Loucy (cell line): ENCODE data around the gene MRPS17.

ENCODE experiments used
- H2AFZ ChIP-seq: fragments of 200-600 bp; sonication (generic); 2 replicates; pipeline ENCODE4 v1.6.0; 2016; ENCODE audit warnings: antibody characterized with exemption, mild to moderate bottlenecking, low read length, moderate library complexity
- H3F3A ChIP-seq: fragments of 200-600 bp; 2 replicates; pipeline ENCODE4 v1.6.0; 2016; ENCODE audit warnings: antibody characterized with exemption, low read depth, mild to moderate bottlenecking
- H3K27me3 ChIP-seq: fragments of 200-600 bp; sonication (generic); 2 replicates; pipeline ENCODE4 v1.6.1; 2014; ENCODE audit warnings: low read length, mild to moderate bottlenecking; ENCODE audit not compliant: insufficient read depth, poor library complexity, severe bottlenecking
- H3K36me3 ChIP-seq: fragments of 200-600 bp; sonication (generic); 2 replicates; pipeline ENCODE4 v1.6.1; 2016; ENCODE audit warnings: low read length; ENCODE audit not compliant: insufficient read depth
- H3K4me1 ChIP-seq: fragments of 200-600 bp; sonication (generic); 2 replicates; pipeline ENCODE4 v1.5.1; 2014; ENCODE audit warnings: low read length, mild to moderate bottlenecking; ENCODE audit not compliant: insufficient read depth, poor library complexity, severe bottlenecking
- H3K4me2 ChIP-seq: fragments of 200-600 bp; sonication (generic); 2 replicates; pipeline ENCODE4 v1.6.0; 2014; ENCODE audit warnings: antibody characterized with exemption, low read length, low read depth, mild to moderate bottlenecking; ENCODE audit not compliant: poor library complexity, severe bottlenecking
- H3K4me3 ChIP-seq: fragments of 200-600 bp; sonication (generic); 2 replicates; pipeline ENCODE4 v1.5.1; 2014; ENCODE audit warnings: low read length, mild to moderate bottlenecking, mixed read lengths; ENCODE audit not compliant: poor library complexity, severe bottlenecking
- H3K79me2 ChIP-seq: fragments of 200-600 bp; sonication (generic); 2 replicates; pipeline ENCODE4 v1.6.1; 2014; ENCODE audit warnings: low read length; ENCODE audit not compliant: insufficient read depth
- H3K9ac ChIP-seq: fragments of 200-600 bp; sonication (generic); 2 replicates; pipeline ENCODE4 v1.6.0; 2014; ENCODE audit warnings: mild to moderate bottlenecking, low read depth, low read length, moderate library complexity; ENCODE audit not compliant: poor library complexity, severe bottlenecking
- H3K9me2 ChIP-seq: fragments of 200-600 bp; sonication (generic); replicated peaks from 2 replicates; pipeline ENCODE4 v1.6.1; 2016; ENCODE audit warnings: low read depth, low read length, mixed read lengths
- H3K9me3 ChIP-seq: fragments of 200-600 bp; sonication (generic); 2 replicates; pipeline ENCODE4 v1.6.1; 2014; ENCODE audit warnings: mild to moderate bottlenecking, antibody characterized with exemption, low read length, low read depth; ENCODE audit not compliant: insufficient read depth
- H4K20me1 ChIP-seq: fragments of 200-600 bp; sonication (generic); 2 replicates; pipeline ENCODE4 v1.6.0; 2014; ENCODE audit warnings: antibody characterized with exemption, low read length, mild to moderate bottlenecking; ENCODE audit not compliant: insufficient read depth, poor library complexity, severe bottlenecking
- EZH2phosphoT487 ChIP-seq: fragments of 200-600 bp; IDR thresholded peaks from 2 replicates; pipeline ENCODE4 v1.6.1; 2018; ENCODE audit warnings: antibody characterized with exemption, mild to moderate bottlenecking, moderate library complexity, borderline replicate concordance
- TF ChIP-seq, protein P1 (sequence below): fragments of 200-600 bp; sonication (generic); conservative IDR thresholded peaks from 2 replicates; pipeline ENCODE4 v1.5.1; 2014; ENCODE audit warnings: mild to moderate bottlenecking, antibody characterized with exemption, low read length

MRPS17 gene

DNA sequence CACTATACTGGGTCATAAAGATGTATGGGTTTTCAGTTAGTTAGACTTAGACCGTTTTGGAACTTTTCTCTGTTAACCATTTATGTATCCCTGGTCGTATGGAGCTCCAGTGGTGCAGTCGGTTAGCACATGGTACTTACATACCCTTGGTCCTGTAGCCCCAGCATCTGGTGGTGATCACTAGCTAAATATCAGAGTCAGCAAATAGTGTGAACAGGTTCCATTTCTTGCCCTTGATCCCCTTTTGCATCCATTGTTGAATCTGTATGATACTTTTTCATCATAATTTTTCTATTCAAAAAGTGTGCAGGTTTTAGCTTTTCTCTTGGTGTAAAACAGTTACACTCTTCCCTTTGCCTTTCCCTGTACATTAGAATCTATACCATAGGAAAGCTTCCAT lies 28.6 kb downstream of the MRPS17 start:
- Histone ChIP-seq H3F3A (no peaks in the 10 kb centered on the region), H3K4me1 (no peaks in the 10 kb centered on the region), H3K36me3 (peaks cover 71% of the 10 kb centered on the region), H4K20me1 (no peaks in the 10 kb centered on the region), H3K4me2 (no peak overlapping the region), H3K4me3 (no peak overlapping the region), H3K9me3 (no peaks in the 10 kb centered on the region), H3K9me2 (no peaks in the 10 kb centered on the region), H3K9ac (no peak overlapping the region), H2AFZ (no peak overlapping the region), H3K79me2 (peaks cover 6% of the 10 kb centered on the region; the same call in 1 of the 2 replicates), H3K27me3 (no peaks in the 10 kb centered on the region)
- no peak for TF ChIP-seq EZH2phosphoT487
- TF ChIP-seq, protein P1, sequence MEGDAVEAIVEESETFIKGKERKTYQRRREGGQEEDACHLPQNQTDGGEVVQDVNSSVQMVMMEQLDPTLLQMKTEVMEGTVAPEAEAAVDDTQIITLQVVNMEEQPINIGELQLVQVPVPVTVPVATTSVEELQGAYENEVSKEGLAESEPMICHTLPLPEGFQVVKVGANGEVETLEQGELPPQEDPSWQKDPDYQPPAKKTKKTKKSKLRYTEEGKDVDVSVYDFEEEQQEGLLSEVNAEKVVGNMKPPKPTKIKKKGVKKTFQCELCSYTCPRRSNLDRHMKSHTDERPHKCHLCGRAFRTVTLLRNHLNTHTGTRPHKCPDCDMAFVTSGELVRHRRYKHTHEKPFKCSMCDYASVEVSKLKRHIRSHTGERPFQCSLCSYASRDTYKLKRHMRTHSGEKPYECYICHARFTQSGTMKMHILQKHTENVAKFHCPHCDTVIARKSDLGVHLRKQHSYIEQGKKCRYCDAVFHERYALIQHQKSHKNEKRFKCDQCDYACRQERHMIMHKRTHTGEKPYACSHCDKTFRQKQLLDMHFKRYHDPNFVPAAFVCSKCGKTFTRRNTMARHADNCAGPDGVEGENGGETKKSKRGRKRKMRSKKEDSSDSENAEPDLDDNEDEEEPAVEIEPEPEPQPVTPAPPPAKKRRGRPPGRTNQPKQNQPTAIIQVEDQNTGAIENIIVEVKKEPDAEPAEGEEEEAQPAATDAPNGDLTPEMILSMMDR = no peak

DNA sequence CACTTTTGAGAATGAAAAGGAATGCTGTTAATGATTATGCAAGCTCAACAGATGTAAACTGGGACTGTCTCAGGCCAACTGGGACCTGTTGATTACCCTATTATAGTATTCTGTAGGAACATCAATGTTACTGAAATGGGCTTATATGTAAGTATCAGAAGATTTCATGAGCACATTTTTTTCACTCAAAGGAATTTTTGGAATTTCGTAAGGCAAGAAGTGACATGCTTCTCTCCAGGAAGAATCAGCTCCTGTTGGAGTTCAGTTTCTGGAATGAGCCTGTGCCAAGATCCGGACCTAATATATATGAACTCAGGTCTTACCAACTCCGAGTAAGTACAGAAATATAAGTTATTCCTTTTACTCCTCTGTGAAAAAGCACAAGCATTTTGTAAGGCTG lies 31.9 kb downstream of the MRPS17 start:
- TF ChIP-seq, protein P1 = no peak
- TF ChIP-seq EZH2phosphoT487 = no peak
- Histone ChIP-seq H3K9ac (no peak overlapping the region), H3K9me3 (no peaks in the 10 kb centered on the region), H2AFZ (no peak overlapping the region), H4K20me1 (no peaks in the 10 kb centered on the region), H3K36me3 (peaks cover 66% of the 10 kb centered on the region), H3K4me3 (no peak overlapping the region), H3F3A (no peaks in the 10 kb centered on the region), H3K9me2 (no peaks in the 10 kb centered on the region), H3K79me2 (no peaks in the 10 kb centered on the region), H3K4me1 (no peaks in the 10 kb centered on the region), H3K4me2 (no peak overlapping the region), H3K27me3 (no peaks in the 10 kb centered on the region)

DNA sequence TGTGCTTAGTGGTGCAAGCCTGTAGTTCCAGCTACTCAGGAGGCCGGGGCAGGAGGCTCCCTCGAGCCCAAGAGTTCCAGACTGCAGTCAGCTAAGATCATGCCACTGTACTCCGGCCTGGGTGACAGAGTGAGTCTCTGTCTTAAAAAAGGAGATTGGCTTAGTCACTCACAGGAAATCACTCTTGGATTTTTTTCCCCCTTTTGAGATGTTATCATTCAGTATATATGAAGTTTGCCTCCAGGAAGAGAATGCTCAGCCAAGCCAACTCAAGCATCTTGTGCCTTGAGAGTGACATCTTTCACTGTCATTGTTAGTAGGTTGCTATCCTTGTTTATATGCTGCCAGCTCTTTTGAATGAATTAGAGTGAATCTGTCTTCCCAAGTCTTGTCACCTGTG lies 40.7 kb downstream of the MRPS17 start:
- Histone ChIP-seq H3K36me3 (peaks cover 23% of the 10 kb centered on the region; the same call in 1 of the 2 replicates), H3K79me2 (no peaks in the 10 kb centered on the region), H3K9me3 (no peaks in the 10 kb centered on the region), H2AFZ (no peak overlapping the region), H3K4me1 (no peaks in the 10 kb centered on the region), H3K9ac (no peak overlapping the region), H3K9me2 (no peaks in the 10 kb centered on the region), H3F3A (no peaks in the 10 kb centered on the region), H3K27me3 (no peaks in the 10 kb centered on the region), H3K4me2 (no peak overlapping the region), H4K20me1 (no peaks in the 10 kb centered on the region), H3K4me3 (no peak overlapping the region)
- TF ChIP-seq EZH2phosphoT487 = no peak
- TF ChIP-seq, protein P1 = no peak
